OCI-LY7 (cell line): ENCODE results near the gene CKLF. TPM values are rescaled to one million over a fixed set of nuclear protein-coding genes. Genes with fewer than 3 reads are reported as not detected.
"Not testable (repeated sequence)": the region's sequence is repeated elsewhere in the genome, so short reads cannot be mapped to it uniquely, and the experiment has no call there.

Experiments used
- BruUV-seq: library from RNA; stranded (reverse); fragments of 400-500 nt; replicated peaks from 2 replicates; lab custom pipeline; 2021; lab: Mats Ljungman, UMichigan
- CTCF ChIA-PET: fragments of 300-600 bp; sonication (Branson Sonifier 250); formaldehyde crosslinking; loops from one replicate; lab custom pipeline; 2022; ENCODE audit warnings: antibody characterized with exemption; ENCODE audit not compliant: unreplicated experiment; lab: Charles Lee
- POLR2A ChIA-PET: fragments of 300-600 bp; sonication (Branson Sonifier 250); formaldehyde crosslinking; loops from one replicate; lab custom pipeline; 2022; ENCODE audit warnings: antibody characterized with exemption; lab: Charles Lee
- DNase-seq: peaks from one replicate; pipeline ENCODE4 v3.0.0-alpha.2; 2015; ENCODE audit warnings: low spot score
- H2AFZ ChIP-seq: fragments of 200-600 bp; sonication (generic), shearing (Covaris generic); 2 replicates; pipeline ENCODE4 v1.6.1; 2014; ENCODE audit warnings: mild to moderate bottlenecking, antibody characterized with exemption, low read length, moderate library complexity
- H3K27ac ChIP-seq: fragments of 200-600 bp; sonication (generic); 2 replicates; pipeline ENCODE4 v1.5.1; 2014; ENCODE audit warnings: mixed run types, low read depth, mild to moderate bottlenecking, moderate library complexity, low read length, inconsistent platforms; ENCODE audit not compliant: poor library complexity, severe bottlenecking
- H3K36me3 ChIP-seq: fragments of 200-600 bp; sonication (generic); 2 replicates; pipeline ENCODE4 v1.6.1; 2014; ENCODE audit warnings: mild to moderate bottlenecking, antibody characterized with exemption, low read length, moderate library complexity, mixed read lengths; ENCODE audit not compliant: insufficient read depth
- H3K4me1 ChIP-seq: fragments of 200-600 bp; sonication (generic); 2 replicates; pipeline ENCODE4 v1.5.1; 2014; ENCODE audit warnings: mild to moderate bottlenecking, low read length; ENCODE audit not compliant: insufficient read depth, poor library complexity, severe bottlenecking
- H3K4me2 ChIP-seq: fragments of 200-600 bp; sonication (generic); 2 replicates; pipeline ENCODE4 v1.6.1; 2014; ENCODE audit warnings: mild to moderate bottlenecking, low read length
- H3K4me3 ChIP-seq: fragments of 200-600 bp; sonication (generic); 2 replicates; pipeline ENCODE4 v1.5.1; 2014; ENCODE audit warnings: mild to moderate bottlenecking, low read depth, low read length; ENCODE audit not compliant: poor library complexity, severe bottlenecking
- H3K79me2 ChIP-seq: fragments of 200-600 bp; sonication (generic); 2 replicates; pipeline ENCODE4 v1.6.1; 2016; ENCODE audit warnings: low read depth, mild to moderate bottlenecking, low read length, moderate library complexity, mixed read lengths; ENCODE audit not compliant: insufficient read depth
- H3K9me2 ChIP-seq: fragments of 200-600 bp; sonication (generic); 2 replicates; pipeline ENCODE4 v1.6.1; 2016; ENCODE audit warnings: mild to moderate bottlenecking, low read length, mixed read lengths; ENCODE audit not compliant: insufficient read depth
- H3K9me3 ChIP-seq: fragments of 200-600 bp; sonication (generic); 2 replicates; pipeline ENCODE4 v1.6.1; 2014; ENCODE audit warnings: mild to moderate bottlenecking, mixed run types, low read length, mixed read lengths
- H4K20me1 ChIP-seq: fragments of 200-600 bp; sonication (generic); 2 replicates; pipeline ENCODE4 v1.6.1; 2014; ENCODE audit warnings: mild to moderate bottlenecking, antibody characterized with exemption, low read length, moderate library complexity, mixed read lengths; ENCODE audit not compliant: insufficient read depth
- EZH2phosphoT487 ChIP-seq: fragments of 200-600 bp; sonication (generic); IDR thresholded peaks from 2 replicates; pipeline ENCODE4 v1.6.1; 2018; ENCODE audit warnings: low read depth, borderline replicate concordance, mild to moderate bottlenecking, mixed run types, antibody characterized with exemption, low read length, moderate library complexity, mixed read lengths
- intact Hi-C: fragments of 100-400 bp; cut with micrococcal nuclease; formaldehyde crosslinking; loops from one replicate; pipeline ENCODE4 v1.10.0; 2022; ENCODE audit not compliant: unreplicated experiment
- total RNA-seq, 2 experiments: library from RNA; depleted of rRNA in 1 of 2; stranded (reverse); fragments of >200 nt in 1 of 2; shearing (Covaris generic) in 1 of 2; gene quantifications; 2 replicates each; pipeline ENCODE4 v1.2.3, GENCODE V29; 2014 to 2022
- TF ChIP-seq, protein P1 (sequence below): fragments of 200-600 bp; sonication (generic); conservative IDR thresholded peaks from 2 replicates; pipeline ENCODE4 v1.5.1; 2014; ENCODE audit warnings: mild to moderate bottlenecking, antibody characterized with exemption, low read length, moderate library complexity, mixed read lengths

CKLF gene
- total RNA-seq, 2 experiments from 2014 or later, result 56.6 to 98.7 TPM

DNA sequence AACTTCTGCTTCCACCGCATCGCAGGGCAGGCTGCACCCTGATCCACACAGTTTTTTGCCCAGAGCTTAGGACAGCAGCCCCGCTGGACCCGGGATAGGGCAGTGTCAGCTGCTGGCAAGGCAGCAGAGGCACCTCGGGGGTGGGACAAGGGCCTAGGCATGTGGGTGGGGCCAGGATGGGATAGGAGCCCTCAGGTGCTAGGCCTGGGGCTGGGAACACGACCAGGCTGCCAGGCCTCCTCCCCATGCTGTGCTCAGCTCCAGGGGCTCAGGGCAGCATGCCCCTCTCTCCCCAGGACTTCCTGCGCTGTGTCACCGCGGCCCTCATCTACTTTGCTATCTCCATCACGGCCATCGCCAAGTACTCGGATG, 56.7 kb downstream of the CKLF start:
- H3K27ac ChIP-seq, result no peak overlapping the region
- no peak for DNase-seq
- peaks cover 34% of the 10 kb centered on the region for H3K4me1 ChIP-seq
- H3K4me3 ChIP-seq, result no peak overlapping the region
- peaks cover 46% of the 10 kb centered on the region for H3K36me3 ChIP-seq
- ChIA-PET CTCF (interaction anchor here (0.6 to 1.3 kb wide), 5 partner anchors 86 to 301 kb away, joined by 3 read pairs; no protein-coding TSS in a partner anchor), POLR2A (no interaction called here)
- H2AFZ ChIP-seq, result no peak overlapping the region
- no TSS peak for BruUV-seq
- no peaks in the 10 kb centered on the region for H3K79me2 ChIP-seq
- H3K9me3 ChIP-seq, result no peaks in the 10 kb centered on the region
- H4K20me1 ChIP-seq, result peaks cover 6% of the 10 kb centered on the region; the same call in 1 of the 2 replicates
- H3K4me2 ChIP-seq, result no peak overlapping the region
- no peaks in the 10 kb centered on the region for H3K9me2 ChIP-seq
- intact Hi-C loops, result loop anchor here (2.0 to 5.0 kb wide), 2 partner anchors 202 to 264 kb away; no protein-coding TSS in a partner anchor
- TF ChIP-seq, protein P1, sequence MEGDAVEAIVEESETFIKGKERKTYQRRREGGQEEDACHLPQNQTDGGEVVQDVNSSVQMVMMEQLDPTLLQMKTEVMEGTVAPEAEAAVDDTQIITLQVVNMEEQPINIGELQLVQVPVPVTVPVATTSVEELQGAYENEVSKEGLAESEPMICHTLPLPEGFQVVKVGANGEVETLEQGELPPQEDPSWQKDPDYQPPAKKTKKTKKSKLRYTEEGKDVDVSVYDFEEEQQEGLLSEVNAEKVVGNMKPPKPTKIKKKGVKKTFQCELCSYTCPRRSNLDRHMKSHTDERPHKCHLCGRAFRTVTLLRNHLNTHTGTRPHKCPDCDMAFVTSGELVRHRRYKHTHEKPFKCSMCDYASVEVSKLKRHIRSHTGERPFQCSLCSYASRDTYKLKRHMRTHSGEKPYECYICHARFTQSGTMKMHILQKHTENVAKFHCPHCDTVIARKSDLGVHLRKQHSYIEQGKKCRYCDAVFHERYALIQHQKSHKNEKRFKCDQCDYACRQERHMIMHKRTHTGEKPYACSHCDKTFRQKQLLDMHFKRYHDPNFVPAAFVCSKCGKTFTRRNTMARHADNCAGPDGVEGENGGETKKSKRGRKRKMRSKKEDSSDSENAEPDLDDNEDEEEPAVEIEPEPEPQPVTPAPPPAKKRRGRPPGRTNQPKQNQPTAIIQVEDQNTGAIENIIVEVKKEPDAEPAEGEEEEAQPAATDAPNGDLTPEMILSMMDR, result no peak

DNA sequence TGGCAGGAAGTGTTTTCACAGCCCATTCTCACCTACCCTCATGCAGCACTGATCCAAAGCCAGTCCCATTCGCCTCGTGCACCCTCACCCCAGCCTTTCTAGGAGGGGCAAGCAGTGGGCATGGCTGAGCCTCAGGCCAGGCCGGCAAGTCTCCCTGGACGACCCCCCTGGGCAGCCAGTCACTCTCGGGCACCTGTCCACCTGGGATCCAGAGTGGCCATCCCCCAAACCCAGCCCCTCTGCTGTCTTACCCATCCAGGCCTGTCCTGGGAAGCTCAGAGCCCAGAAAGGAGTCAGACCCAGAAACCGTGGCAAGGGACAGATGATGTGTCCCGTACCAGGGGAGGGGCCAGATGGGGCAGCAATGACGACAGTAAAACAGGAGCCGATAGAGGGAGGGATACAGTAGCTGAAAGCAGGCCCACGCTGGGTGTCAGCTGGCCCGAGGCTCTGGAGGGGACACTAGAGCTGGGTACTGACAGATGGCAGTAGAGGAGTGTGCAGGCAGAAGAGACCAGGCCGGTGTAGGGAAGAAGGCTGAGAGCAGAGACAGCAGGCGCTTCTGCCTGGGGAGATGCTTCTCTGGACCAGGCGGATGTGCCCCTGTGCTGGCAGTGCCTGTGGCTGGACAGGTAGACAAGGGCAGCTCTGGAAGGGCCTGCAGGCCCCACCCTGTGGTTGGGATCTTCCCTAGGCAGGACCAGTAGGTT, 57.9 kb downstream of the CKLF start:
- Histone ChIP-seq H3K4me1 (peaks cover 33% of the 10 kb centered on the region), H3K9me3 (no peaks in the 10 kb centered on the region), H4K20me1 (peaks cover 6% of the 10 kb centered on the region; the same call in 1 of the 2 replicates), H3K4me2 (no peak overlapping the region), H3K27ac (no peak overlapping the region), H3K9me2 (no peaks in the 10 kb centered on the region), H3K4me3 (no peak overlapping the region), H3K36me3 (peaks cover 46% of the 10 kb centered on the region), H3K79me2 (no peaks in the 10 kb centered on the region), H2AFZ (no peak overlapping the region)
- ChIA-PET CTCF (no interaction called here), POLR2A (no interaction called here)
- intact Hi-C loops, result no loop called here
- no peak for DNase-seq
- no TSS peak for BruUV-seq
- TF ChIP-seq, protein P1, result no peak
- TF ChIP-seq EZH2phosphoT487, result no peak

DNA sequence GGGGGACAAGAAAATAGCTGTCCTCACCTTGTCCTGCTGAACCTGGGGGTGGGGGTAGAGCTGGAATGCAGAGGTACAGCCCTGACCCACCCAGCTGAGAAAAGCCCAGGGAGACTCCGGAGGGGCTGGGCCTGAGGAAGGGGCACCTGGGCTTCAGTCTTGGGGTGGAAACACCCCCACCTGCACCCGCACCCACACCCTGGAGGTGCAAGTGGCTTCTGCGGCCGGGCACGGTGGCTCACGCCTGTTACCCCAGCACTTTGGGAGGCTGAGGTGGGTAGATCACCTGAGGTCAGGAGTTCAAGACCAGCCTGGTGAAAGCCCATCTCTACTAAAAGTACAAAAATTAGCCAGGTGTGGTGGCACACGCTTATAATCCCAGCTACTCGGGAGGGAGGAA, 59.5 kb downstream of the CKLF start:
- DNase-seq, H4K20me1 ChIP-seq, H3K9me3 ChIP-seq, H3K79me2 ChIP-seq, H3K9me2 ChIP-seq, H3K4me3 ChIP-seq, H3K27ac ChIP-seq, intact Hi-C loops, BruUV-seq, H2AFZ ChIP-seq, H3K4me2 ChIP-seq, POLR2A ChIA-PET, CTCF ChIA-PET: not testable (repeated sequence)
- Histone ChIP-seq H3K36me3 (peaks cover 46% of the 10 kb centered on the region), H3K4me1 (peaks cover 18% of the 10 kb centered on the region)
